ENCODE measurements around the gene PDPN. TPM values are rescaled to one million over a fixed set of nuclear protein-coding genes. Genes with fewer than 3 reads are reported as not detected.

Gene PDPN
- total and polyA plus RNA-seq, 2 of the 4 experiments (the other 2 are of a cell fraction), result 0.31 TPM; not detected in 1

DNA sequence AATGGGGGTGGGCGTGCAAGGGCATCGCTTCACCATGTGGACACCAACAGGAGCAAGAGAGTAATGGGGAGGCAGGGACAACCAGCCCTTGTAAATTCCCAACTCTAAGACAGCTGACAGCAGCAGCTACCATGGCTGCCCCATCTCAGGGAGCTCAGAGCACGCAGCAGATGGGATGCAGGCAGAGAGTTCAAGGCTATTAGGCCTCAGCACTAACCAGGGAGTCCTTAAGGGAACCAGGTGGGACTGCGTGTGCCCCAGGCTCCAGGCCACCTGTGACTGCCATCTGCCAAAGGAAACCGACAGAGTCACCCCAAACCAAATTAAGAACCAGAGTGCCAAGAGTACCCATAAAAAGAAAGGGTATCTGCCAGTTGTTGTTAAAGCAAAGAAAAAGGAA, 82.7 kb downstream of the PDPN start:
- Histone ChIP-seq H3K9me3 (ENCODE audit: control insufficient read depth, insufficient read depth, low read length) (no peaks in the 10 kb centered on the region), H3K14ac (replicated peaks; ENCODE audit: low read depth, low read length) (no peak overlapping the region), H3K27me3 (ENCODE audit: control insufficient read depth, insufficient read depth, low read length) (no peaks in the 10 kb centered on the region), H4K8ac (ENCODE audit: low read depth in 2 of 2, low read length in 2 of 2) (no peak overlapping the region), H3K79me1 (ENCODE audit: low read depth in 1 of 2, low read length in 2 of 2) (no peaks in the 10 kb centered on the region), H3K4me2 (ENCODE audit: low read depth, low read length) (no peak overlapping the region), H3K18ac (ENCODE audit: low read depth, low read length) (no peak overlapping the region), H3K4me1 (ENCODE audit: control insufficient read depth, insufficient read depth, low read length) (no peaks in the 10 kb centered on the region), H3K56ac (ENCODE audit: extremely low read depth, insufficient read depth, low read length) (no peak overlapping the region), H3K9me1 (ENCODE audit: insufficient read depth, low read length) (no peaks in the 10 kb centered on the region), H4K5ac (ENCODE audit: low read depth, low read length) (no peak overlapping the region), H3K27ac (ENCODE audit: insufficient read depth, low read length) (no peak overlapping the region), H2BK5ac (ENCODE audit: low read depth, low read length, poor library complexity, severe bottlenecking) (no peak overlapping the region), H2BK15ac (ENCODE audit: low read depth, low read length) (no peak overlapping the region), H4K20me1 (ENCODE audit: insufficient read depth, low read length) (no peaks in the 10 kb centered on the region), H2AFZ (replicated peaks; ENCODE audit: low read length, poor library complexity) (no peak overlapping the region), H2AK5ac (ENCODE audit: low read depth, low read length) (no peak overlapping the region), H3K9ac (ENCODE audit: low read depth, low read length) (no peak overlapping the region), H3K4ac (ENCODE audit: low read depth, low read length) (no peak overlapping the region), H2AK9ac (replicated peaks; ENCODE audit: low read depth, low read length, poor library complexity) (no peak overlapping the region), H2BK20ac (ENCODE audit: low read depth, low read length) (no peak overlapping the region), H3K36me3 (ENCODE audit: control insufficient read depth, insufficient read depth, low read length) (no peaks in the 10 kb centered on the region), H3K23ac (ENCODE audit: low read depth, low read length) (no peak overlapping the region), H3K4me3 (ENCODE audit: insufficient read depth, low read depth, low read length) (no peak overlapping the region), H4K91ac (ENCODE audit: insufficient read depth, low read depth, low read length) (no peak overlapping the region), H2BK120ac (ENCODE audit: low read depth, low read length) (no peak overlapping the region)
- 43% methylated on average over 1 of the region's 5 CpGs; no CpG with 5 or more reads in 1 of the 2 experiments for WGBS, 2 experiments (ENCODE audit: extremely low coverage in 2 of 2, insufficient read length in 1 of 2)
- no peak for DNase-seq
- no peak for TF ChIP-seq SMC3 (IDR thresholded peaks at IDR 0.05; ENCODE audit: low read depth, low read length)
- intact Hi-C loops (cut with micrococcal nuclease), result no loop called here
- BruUV-seq (replicated peaks), result no TSS peak
- in situ Hi-C loops (cut with MboI; ENCODE audit: low sequenced_read_pairs), result loop anchor here (5.0 kb wide), 1 partner anchor 291 kb away; no protein-coding TSS in a partner anchor
- CTCF ChIA-PET, result no interaction called here
- no peak for ATAC-seq (ENCODE audit: low read depth)
- dilution Hi-C loops (cut with HindIII; ENCODE audit: low sequenced_read_pairs, unreplicated experiment), result no loop called here
- POLR2A ChIA-PET (ENCODE audit: unreplicated experiment), result no interaction called here

Small RNAs within 50 kb of the gene (microRNA-seq; reads per million reads assigned to microRNA genes)
- gene RNA5SP41 (ENCODE audit: insufficient read depth, insufficient read length), result not detected

Small RNAs within 50 kb of the gene (small RNA-seq; reads per million reads assigned to genes)
- gene RNA5SP41, result 0 reads per million in 5 experiments

Other genes with a start within 250 kb of the PDPN start
- not detected in 2 replicates for gene PRAMEF14, start 236.7 kb upstream of the PDPN start, total RNA-seq (2012; rRNA removed)
- gene PRAMEF14, start 236.7 kb upstream of the PDPN start, polyA plus RNA-seq (2012; rRNA removed), result not detected in 2 replicates
- not detected in 2 replicates for gene PRAMEF19, start 211.9 kb upstream of the PDPN start, total RNA-seq (2012; rRNA removed)
- gene PRAMEF19, start 211.9 kb upstream of the PDPN start, polyA plus RNA-seq (2012; rRNA removed), result not detected in 2 replicates
- gene PRAMEF17, start 194.2 kb upstream of the PDPN start, total RNA-seq (2012; rRNA removed), result not detected in 2 replicates
- gene PRAMEF17, start 194.2 kb upstream of the PDPN start, polyA plus RNA-seq (2012; rRNA removed), result not detected in 2 replicates
- not detected in 2 replicates for gene PRAMEF20, start 173.4 kb upstream of the PDPN start, total RNA-seq (2012; rRNA removed)
- not detected in 2 replicates for gene PRAMEF20, start 173.4 kb upstream of the PDPN start, polyA plus RNA-seq (2012; rRNA removed)
- gene LRRC38, start 69.8 kb upstream of the PDPN start, total RNA-seq (2012; rRNA removed), result not detected in 2 replicates
- gene LRRC38, start 69.8 kb upstream of the PDPN start, polyA plus RNA-seq (2012; rRNA removed), result not detected in 2 replicates
- 3.4 and 4.7 TPM in 2 replicates for gene PRDM2, start 116.4 kb downstream of the PDPN start, total RNA-seq (2012; rRNA removed)
- 8.4 and 8.9 TPM in 2 replicates for gene PRDM2, start 116.4 kb downstream of the PDPN start, polyA plus RNA-seq (2012; rRNA removed)

Measured in IMR-90 (cell line).